DMS53 (cell line): ENCODE data around the gene WDR53.
A peak's percentile ranks its signal among the peaks of the same experiment; 100 is the strongest.
"Not testable (repeated sequence)": the region's sequence is repeated elsewhere in the genome, so short reads cannot be mapped to it uniquely, and the experiment has no call there.

ENCODE experiments used
- DNase-seq: peaks from one replicate; lab custom pipeline; 2025; lab: John Stamatoyannopoulos, UW

Gene WDR53

GRCh38 chr3:196558476-196558875 is 9.9 kb downstream of the WDR53 start:
- no peak for DNase-seq

DNA sequence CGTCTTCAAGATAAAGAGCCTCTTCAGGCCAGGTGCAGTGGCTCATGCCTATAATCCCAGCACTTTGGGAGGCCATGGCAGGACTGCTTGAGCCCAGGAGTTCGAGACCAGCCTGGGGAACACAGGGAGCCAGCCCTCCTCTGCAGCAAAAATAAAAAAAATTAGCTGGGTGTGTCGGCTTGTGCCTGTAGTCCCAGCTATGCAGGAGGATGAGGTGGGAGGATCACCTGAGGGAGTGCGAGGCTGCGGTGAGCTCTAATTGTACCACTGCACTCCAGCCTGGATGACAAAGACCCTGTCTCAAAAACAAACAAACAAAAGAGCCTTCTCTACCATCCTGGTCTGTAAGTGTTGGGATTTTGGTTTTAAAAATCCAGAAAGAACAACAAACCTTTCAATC is 11.1 kb downstream of the WDR53 start:
- DNase-seq = no peak

GRCh38 chr3:196555295-196555694 is 13.1 kb downstream of the WDR53 start:
- no peak for DNase-seq

GRCh38 chr3:196554205-196554604 is 14.1 kb downstream of the WDR53 start:
- DNase-seq = no peak

DNA sequence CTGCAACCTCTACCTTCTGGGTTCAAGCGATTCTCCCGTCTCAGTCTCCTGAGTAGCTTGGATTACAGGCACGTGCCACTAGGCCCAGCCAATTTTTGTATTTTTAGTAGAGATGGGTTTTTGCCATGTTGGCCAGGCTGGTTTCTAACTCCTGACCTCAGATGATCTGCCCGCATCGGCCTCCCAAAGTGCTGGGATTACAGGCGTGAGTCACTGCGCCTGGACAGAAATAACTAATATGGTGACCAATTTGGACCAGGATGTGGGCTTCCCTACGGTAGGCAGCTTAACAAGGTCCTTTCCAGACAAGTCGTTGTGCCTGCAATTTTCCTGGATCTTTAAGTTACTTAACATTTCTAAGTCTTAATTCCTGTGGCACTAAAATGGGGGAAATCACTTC is 14.8 kb downstream of the WDR53 start:
- DNase-seq = no peak

- no peak for DNase-seq
Measured at GRCh38 chr3:196552253-196552652, 16.1 kb downstream of the WDR53 start.

DNA sequence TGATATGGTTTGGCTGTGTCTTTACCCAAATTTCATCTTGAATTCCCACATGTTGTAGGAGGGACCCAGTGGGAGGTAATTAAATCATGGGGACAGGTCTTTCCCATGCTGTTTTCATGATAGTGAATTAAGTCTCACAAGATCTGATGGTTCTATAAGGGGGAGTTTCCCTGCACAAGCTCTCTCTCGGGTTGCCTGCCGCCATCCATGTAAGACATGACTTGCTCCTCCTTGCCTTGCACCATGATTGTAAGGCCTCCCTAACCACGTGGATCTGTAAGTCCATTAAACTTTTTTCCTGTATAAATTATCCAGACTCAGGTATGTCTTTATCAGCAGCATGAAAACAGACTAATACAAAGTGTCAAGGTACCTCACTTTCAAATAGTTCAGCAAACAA is 18.2 kb downstream of the WDR53 start:
- not testable (repeated sequence) for DNase-seq

DNA sequence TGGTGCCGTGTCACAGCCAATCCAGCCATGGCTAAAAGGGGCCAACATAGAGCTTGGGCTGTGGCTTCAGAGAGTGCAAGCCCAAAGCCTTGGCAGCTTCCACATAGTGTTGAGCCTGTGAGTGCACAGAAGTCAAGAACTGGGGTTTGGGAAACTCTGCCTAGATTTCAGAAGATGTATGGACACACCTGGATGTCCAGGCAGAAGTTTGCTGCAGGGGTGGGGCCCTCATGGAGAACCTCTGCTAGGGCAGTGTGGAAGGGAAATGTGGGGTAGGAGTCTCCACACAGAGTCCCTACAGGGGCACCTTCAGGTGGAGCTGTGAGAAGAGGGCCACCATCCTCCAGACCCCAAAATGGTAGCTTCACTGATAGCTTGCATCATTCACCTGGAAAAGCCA is 19.0 kb downstream of the WDR53 start:
- not testable (repeated sequence) for DNase-seq

DNA sequence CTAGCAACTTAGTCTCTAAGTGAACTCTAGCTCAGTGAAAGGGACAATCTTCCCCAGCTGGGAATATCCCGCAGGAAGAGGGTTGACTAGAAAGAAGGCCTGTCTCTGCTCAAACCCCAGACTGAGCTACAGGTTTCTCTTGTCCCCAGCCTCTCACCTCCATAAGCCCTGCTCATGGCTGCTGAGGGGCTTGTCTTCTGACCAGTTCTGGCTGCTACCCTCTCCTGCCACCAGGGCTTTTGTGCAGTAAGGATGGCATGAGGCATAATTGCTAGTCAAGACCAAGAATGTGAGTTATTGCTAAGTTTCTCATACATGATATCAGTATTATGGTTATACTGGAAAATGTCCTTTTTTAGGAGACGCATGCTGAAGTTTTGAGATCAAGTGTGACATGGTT is 21.3 kb downstream of the WDR53 start:
- peak; percentile 4 for DNase-seq

DNA sequence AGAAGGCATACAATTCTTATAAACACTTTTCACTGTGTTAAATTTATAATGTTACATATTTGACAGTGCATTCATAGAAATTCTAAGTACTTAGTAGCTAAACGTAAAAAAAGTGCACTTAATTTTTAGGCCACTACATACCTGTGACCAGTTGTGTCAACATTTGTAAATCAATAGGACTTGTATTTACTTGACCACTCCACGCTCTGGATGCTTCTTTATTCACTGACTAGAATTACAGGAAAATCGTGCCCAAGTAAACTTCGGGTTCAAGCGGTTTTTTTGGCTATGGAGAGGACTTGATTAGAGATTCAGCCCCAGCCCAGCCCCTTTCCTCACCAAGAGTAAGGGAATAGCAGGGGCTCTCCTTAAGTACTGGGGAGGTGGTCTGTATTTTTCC is 21.8 kb downstream of the WDR53 start:
- DNase-seq = peak; percentile 35

GRCh38 chr3:196544491-196544992 is 23.8 kb downstream of the WDR53 start:
- no peak for DNase-seq

DNA sequence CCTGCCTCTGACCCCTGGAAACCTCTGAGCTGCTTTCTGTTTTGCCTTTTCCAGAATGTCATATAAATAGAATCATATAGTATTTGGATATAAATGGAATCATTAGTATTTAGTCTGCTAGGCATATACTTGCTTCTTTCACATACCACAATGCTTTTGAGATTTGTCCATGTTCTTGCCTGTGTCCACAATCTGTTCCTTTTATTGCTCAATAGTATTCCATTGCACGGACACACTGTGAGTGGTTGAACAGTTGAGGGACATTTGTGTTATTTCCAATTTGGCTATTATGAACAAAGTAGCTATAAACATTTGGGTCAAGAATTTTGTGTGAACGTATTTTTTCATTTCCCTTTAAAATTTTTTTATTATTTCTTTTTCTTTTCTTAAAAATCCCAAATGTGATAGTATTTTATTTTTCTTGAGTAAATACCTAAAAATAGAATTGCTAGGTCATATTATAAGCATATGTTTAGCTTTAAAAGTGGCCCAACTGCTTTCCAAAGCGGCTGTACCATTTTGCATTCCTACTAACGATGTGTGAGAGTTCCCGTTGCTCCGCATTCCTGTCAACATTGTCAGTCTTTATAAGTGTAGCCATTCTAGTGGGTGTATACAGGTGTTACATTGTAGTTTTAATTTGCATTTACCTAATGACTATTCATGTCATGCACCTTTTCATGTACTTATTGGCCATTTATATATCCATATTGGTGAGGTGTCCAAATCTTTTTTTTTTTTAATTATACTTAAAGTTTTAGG is 26.5 kb downstream of the WDR53 start:
- no peak for DNase-seq

- DNase-seq = peak; percentile 40
Measured at GRCh38 chr3:196537319-196537984, 30.9 kb downstream of the WDR53 start.

DNA sequence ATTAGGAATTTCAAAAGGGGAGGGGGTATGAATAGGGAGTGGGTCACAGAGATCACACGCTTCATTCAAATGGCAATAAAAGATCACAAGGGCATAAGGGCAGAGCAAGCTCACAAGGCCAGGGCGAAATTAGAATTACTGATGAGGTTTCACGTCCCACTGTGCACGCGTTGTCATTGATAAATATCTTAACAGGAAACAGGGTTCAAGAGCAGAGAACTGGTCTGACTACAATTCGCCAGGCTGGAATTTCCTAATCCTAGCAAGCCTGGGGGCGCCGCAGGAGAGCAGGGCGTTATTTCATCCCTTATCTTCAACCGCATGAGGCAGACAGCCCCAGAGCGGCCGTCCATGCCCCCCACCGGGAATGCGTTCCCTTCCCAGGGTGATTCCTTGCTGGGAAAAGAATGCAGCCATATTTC is 35.1 kb downstream of the WDR53 start:
- no peak for DNase-seq

DNA sequence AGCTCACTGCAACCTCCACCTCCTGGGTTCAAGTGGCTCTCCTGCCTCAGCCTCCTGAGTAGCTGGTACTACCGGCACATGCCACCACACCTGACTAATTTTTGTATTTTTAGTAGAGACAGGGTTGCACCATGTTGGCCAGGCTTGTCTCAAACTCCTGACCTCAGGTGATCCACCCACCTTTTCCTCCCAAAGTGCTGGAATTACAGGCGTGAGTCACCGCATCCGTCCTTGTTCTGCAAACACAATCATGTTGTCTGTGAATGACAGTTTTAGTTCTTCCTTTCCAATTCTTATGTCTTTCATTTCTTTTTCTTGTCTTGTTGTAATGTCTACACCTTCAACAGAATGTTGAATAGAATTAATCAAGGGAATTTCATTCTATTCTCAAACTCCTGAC is 36.9 kb downstream of the WDR53 start:
- DNase-seq = no peak

- DNase-seq = peak; percentile 87
Measured at GRCh38 chr3:196528639-196529233, 39.6 kb downstream of the WDR53 start.

- DNase-seq = no peak
Measured at GRCh38 chr3:196525141-196525540, 43.2 kb downstream of the WDR53 start.

- DNase-seq = no peak
Measured at GRCh38 chr3:196524527-196524926, 43.8 kb downstream of the WDR53 start.

GRCh38 chr3:196523841-196524240 is 44.5 kb downstream of the WDR53 start:
- DNase-seq = no peak

DNA sequence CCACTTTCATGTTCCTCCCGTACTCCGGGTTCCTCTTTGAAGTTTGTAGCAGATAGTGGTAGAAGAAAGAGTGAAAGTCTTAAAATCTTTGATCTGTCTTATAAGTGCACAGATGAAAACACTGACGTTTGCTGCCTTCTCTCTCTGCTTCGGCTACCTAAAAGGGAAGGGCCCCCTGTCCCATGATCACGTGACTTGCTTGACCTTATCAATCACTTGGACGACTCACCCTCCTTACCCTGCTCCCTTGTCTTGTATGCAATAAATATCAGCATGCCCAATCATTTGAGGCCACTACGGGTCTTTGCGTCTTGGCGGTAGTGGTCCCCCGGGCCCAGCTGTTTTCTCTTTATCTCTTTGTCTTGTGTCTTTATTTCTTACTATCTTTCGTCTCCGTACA is 47.1 kb downstream of the WDR53 start:
- DNase-seq = not testable (repeated sequence)

DNA sequence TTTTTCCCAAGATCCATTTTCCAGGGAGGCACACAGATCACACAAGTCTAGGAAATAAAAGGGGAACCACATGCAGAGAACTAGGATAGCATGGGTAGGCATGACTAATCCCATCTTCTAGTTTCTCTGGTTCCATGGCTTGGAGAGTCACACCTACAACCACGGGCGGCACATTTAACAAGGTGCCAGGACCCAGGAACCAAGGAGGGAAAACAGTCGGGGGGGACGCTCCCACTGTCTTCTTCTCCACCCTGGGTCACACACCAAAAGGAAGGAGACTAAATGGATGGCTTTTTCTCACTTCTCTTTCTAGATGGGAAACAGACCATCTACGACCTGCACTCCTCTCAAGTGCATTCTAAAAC is 48.7 kb downstream of the WDR53 start:
- peak; percentile 30 for DNase-seq

- DNase-seq = peak; percentile 86
Measured at GRCh38 chr3:196518966-196519717, 49.2 kb downstream of the WDR53 start.
